Left ventricle myocardium inferior (tissue), 1 donor: ENCODE data around the gene ATP4A. TPM values are rescaled to one million over a fixed set of nuclear protein-coding genes. Genes with fewer than 3 reads are reported as not detected.

Experiments
- DNase-seq: peaks from one replicate; pipeline ENCODE4 v3.0.0-alpha.2; 2020
- H3K27ac ChIP-seq: fragments of 200-600 bp; replicated peaks from 2 replicates; pipeline ENCODE4 v1.8.0; 2021
- H3K27me3 ChIP-seq: fragments of 200-600 bp; 2 replicates; pipeline ENCODE4 v1.8.0; 2021; ENCODE audit warnings: low read depth
- H3K36me3 ChIP-seq: fragments of 200-600 bp; 2 replicates; pipeline ENCODE4 v1.8.0; 2021
- H3K4me1 ChIP-seq: fragments of 200-600 bp; 2 replicates; pipeline ENCODE4 v1.8.0; 2021
- H3K4me3 ChIP-seq: fragments of 200-600 bp; 2 replicates; pipeline ENCODE4 v1.8.0; 2021; ENCODE audit warnings: mild to moderate bottlenecking, moderate library complexity
- H3K9me3 ChIP-seq: fragments of 200-600 bp; replicated peaks from 2 replicates; pipeline ENCODE4 v1.8.0; 2021
- CTCF ChIP-seq: fragments of 200-600 bp; IDR thresholded peaks from 2 replicates; pipeline ENCODE4 v1.8.0; 2021; ENCODE audit warnings: antibody characterized with exemption, mild to moderate bottlenecking, borderline replicate concordance
- intact Hi-C: fragments of 100-400 bp; cut with micrococcal nuclease; formaldehyde crosslinking; loops from one replicate; pipeline ENCODE4 v1.11.0; 2022
- total RNA-seq: library from RNA; stranded (reverse); fragmentation: NEBNext Ultra II Directional; extraction: Animal tissue kit (Norgen Biotek cat#: 25700); gene quantifications from one replicate; pipeline ENCODE4 v1.2.1, GENCODE V29; 2021
- donor health status: DM: no; HTN: yes; CAD: no; lungs with severe emphysema.

ATP4A gene
- total RNA-seq, 1 donor from 2014 or later = not detected

GRCh38 chr19:35511337-35511736 lies 52.1 kb downstream of the ATP4A start:
- Histone ChIP-seq H3K27me3 (peaks cover 93% of the 10 kb centered on the region), H3K4me3 (no peak overlapping the region), H3K27ac (no peak overlapping the region), H3K36me3 (no peaks in the 10 kb centered on the region), H3K9me3 (no peaks in the 10 kb centered on the region), H3K4me1 (peaks cover 17% of the 10 kb centered on the region)
- no peak for TF ChIP-seq CTCF
- no peak for DNase-seq
- intact Hi-C loops = no loop called here

GRCh38 chr19:35510626-35510964 lies 52.9 kb downstream of the ATP4A start:
- intact Hi-C loops = no loop called here
- H3K4me1 ChIP-seq = peaks cover 17% of the 10 kb centered on the region
- H3K36me3 ChIP-seq = no peaks in the 10 kb centered on the region
- H3K9me3 ChIP-seq = no peaks in the 10 kb centered on the region
- peaks cover 93% of the 10 kb centered on the region for H3K27me3 ChIP-seq
- TF ChIP-seq CTCF = peak; percentile 22
- no peak overlapping the region for H3K27ac ChIP-seq
- DNase-seq = no peak
- H3K4me3 ChIP-seq = peak overlapping the region; percentile 59

GRCh38 chr19:35509861-35510625 lies 53.4 kb downstream of the ATP4A start:
- DNase-seq = peak; percentile 71
- TF ChIP-seq CTCF = peak; percentile 95
- Histone ChIP-seq H3K9me3 (no peaks in the 10 kb centered on the region), H3K27ac (no peak overlapping the region), H3K36me3 (no peaks in the 10 kb centered on the region), H3K27me3 (peaks cover 89% of the 10 kb centered on the region), H3K4me1 (peaks cover 17% of the 10 kb centered on the region), H3K4me3 (peak overlapping the region; percentile 59)
- intact Hi-C loops = no loop called here

GRCh38 chr19:35509018-35509652 lies 54.3 kb downstream of the ATP4A start:
- H3K4me1 ChIP-seq = peaks cover 14% of the 10 kb centered on the region
- TF ChIP-seq CTCF = no peak
- H3K36me3 ChIP-seq = no peaks in the 10 kb centered on the region
- intact Hi-C loops = no loop called here
- H3K27me3 ChIP-seq = peaks cover 80% of the 10 kb centered on the region
- no peaks in the 10 kb centered on the region for H3K9me3 ChIP-seq
- H3K27ac ChIP-seq = no peak overlapping the region
- no peak for DNase-seq
- H3K4me3 ChIP-seq = peak overlapping the region; percentile 59

- DNase-seq = no peak
- no peak for TF ChIP-seq CTCF
- Histone ChIP-seq H3K36me3 (no peaks in the 10 kb centered on the region), H3K4me1 (peaks cover 14% of the 10 kb centered on the region), H3K27me3 (peaks cover 70% of the 10 kb centered on the region), H3K9me3 (no peaks in the 10 kb centered on the region), H3K27ac (no peak overlapping the region), H3K4me3 (no peak overlapping the region)
- intact Hi-C loops = no loop called here
Measured at GRCh38 chr19:35508129-35508528, 55.3 kb downstream of the ATP4A start.
